ENCODE data around the gene LGR6.

LGR6 gene

GRCh38 chr1:202287196-202287595 is 93.6 kb downstream of the LGR6 start:
- DNase-seq (ENCODE audit: low spot score): no peak

GRCh38 chr1:202288177-202288576 is 94.6 kb downstream of the LGR6 start:
- DNase-seq (ENCODE audit: low spot score): no peak

- DNase-seq (ENCODE audit: low spot score): no peak
These were observed 95.4 kb downstream of the LGR6 start for GRCh38 chr1:202289009-202289408.

DNA sequence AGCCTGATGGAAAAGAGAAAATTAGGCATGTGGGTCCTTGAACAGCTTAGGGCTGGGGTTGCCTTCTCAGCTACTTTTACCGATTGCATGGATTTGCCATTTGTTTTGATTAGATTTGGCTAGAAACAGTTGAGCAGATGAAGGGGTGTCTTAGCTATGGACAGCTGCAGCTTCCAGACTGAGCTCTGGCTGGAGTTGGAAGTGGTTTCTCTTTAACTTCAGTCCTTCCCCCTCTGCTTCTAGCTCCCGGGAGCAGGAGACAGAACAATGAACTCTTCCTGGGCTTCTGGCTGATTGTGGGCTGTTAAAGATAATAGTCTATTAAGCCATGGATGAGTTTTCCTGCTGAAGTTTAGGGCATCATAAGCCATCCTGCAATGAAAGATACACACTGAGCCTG is 97.4 kb downstream of the LGR6 start:
- DNase-seq (ENCODE audit: low spot score): no peak

- DNase-seq (ENCODE audit: low spot score): no peak
These were observed 98.5 kb downstream of the LGR6 start for GRCh38 chr1:202291961-202292712.

DNA sequence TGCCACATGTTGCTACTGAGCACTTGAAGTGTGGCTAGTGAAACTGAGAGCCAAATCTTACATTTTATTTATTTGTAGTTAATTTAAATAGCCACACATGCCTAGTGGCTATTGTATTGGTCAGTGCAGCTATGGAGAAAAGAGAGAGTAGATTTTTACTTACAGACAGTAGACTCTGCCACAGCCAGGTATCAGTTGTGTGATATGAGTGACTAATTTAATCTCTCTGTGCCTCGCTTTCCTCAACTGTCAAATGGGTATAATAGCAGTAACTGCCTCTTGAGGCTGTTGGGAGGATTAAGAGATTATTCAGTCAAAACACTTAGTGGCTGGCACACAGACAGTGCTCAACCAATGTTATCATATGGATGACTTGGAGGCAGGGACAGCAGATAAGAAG is 99.2 kb downstream of the LGR6 start:
- DNase-seq (ENCODE audit: low spot score): no peak

- DNase-seq (ENCODE audit: low spot score): no peak
These were observed 100.0 kb downstream of the LGR6 start for GRCh38 chr1:202293569-202293968.

GRCh38 chr1:202302166-202302565 is 108.6 kb downstream of the LGR6 start:
- DNase-seq (ENCODE audit: low spot score): no peak

- DNase-seq (ENCODE audit: low spot score): no peak
These were observed 110.8 kb downstream of the LGR6 start for GRCh38 chr1:202304375-202304774.

DNA sequence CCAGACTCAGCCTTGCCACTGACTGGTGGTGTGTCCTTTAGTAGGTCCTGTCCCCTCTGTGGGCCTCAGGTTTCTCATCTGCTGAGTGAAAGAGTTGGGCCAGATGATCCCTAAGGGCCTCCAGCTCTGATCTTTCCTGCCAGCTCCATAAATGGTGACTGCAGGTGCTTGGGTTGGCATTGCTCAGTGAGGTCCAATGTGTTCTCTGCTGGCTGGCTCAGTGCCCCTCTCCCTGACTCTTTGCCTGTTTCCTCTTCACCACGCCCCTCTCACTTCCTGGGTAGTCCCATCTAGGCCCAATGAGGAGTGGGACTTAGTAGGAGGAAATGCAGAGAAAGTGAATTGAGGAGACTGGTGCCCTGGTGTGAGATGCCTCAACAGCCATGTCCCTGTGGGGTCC is 111.6 kb downstream of the LGR6 start:
- no peak for DNase-seq (ENCODE audit: low spot score)

GRCh38 chr1:202306535-202307345 is 113.1 kb downstream of the LGR6 start:
- no peak for DNase-seq (ENCODE audit: low spot score)

- DNase-seq (ENCODE audit: low spot score): no peak
These were observed 116.6 kb downstream of the LGR6 start for GRCh38 chr1:202310071-202310725.

DNA sequence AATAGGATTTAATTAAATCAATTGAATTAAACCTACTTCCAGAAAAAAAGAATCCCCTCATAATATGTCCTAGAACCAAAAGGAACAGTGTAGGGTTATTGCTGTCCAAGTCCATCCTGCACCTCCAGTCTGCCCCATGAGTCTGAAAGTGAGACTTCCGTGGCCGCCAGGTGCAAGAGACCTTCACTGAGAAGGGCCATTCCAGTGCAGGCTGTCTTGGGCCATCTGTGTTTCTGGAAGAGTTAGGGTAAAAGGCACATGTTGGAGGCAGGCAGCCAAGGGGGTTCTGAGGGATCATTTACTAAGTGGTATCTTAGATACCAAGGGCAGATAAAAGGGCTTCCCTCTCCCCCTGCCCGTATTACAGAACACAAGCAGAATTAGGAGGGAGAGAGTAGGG is 117.1 kb downstream of the LGR6 start:
- no peak for DNase-seq (ENCODE audit: low spot score)

DNA sequence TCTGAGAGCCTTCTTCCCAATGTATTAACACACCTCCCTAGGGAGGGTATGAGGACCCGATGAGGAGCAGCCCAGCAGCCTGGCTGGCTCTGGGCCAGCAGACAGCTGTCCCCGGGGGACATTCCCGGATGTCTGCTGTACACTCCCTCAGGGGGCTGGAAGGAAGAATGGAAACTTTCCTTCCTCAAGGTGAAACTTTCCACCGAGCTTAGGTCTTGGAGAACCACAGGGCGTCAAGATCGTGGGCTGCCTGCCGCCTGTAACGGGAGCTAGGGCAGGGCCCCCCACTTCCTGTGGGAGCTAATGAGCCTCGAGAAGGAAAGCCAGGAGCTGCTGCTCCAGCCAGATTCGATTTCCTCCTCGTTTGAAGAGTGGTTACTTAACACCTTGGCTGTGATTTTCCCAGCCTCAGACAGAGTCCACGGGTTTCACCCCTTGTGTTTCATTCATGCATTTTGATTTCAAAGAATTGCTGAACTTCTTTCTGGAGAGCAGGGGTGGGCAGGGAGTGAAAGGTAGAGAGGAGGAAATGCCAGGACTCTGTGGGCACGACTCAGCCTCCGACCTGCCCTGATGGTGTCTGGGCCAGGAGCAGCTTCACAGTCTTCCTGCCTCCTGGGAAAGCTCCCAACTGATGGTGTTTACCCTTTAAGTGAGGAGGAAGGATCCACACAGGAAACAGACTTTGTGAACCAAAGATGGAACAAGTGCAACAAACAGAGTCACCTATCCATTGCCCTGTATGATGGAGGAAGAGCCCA is 118.5 kb downstream of the LGR6 start:
- no peak for DNase-seq (ENCODE audit: low spot score)

- DNase-seq (ENCODE audit: low spot score): peak; percentile 74
These were observed 122.1 kb downstream of the LGR6 start for GRCh38 chr1:202315576-202316168.

GRCh38 chr1:202316186-202316585 is 122.6 kb downstream of the LGR6 start:
- DNase-seq (ENCODE audit: low spot score): no peak

- DNase-seq (ENCODE audit: low spot score): no peak
These were observed 124.6 kb downstream of the LGR6 start for GRCh38 chr1:202317941-202318925.

GRCh38 chr1:202319381-202320080 is 125.9 kb downstream of the LGR6 start:
- no peak for DNase-seq (ENCODE audit: low spot score)

GRCh38 chr1:202320081-202320405 is 126.4 kb downstream of the LGR6 start:
- DNase-seq (ENCODE audit: low spot score): no peak

GRCh38 chr1:202323731-202324130 is 130.1 kb downstream of the LGR6 start:
- DNase-seq (ENCODE audit: low spot score): no peak
